ENCODE measurements around the gene PLEKHG5. TPM values are rescaled to one million over a fixed set of nuclear protein-coding genes. Genes with fewer than 3 reads are reported as not detected.

PLEKHG5 gene
- total RNA-seq, 1 donor from 2014 or later: 12.2 TPM

DNA sequence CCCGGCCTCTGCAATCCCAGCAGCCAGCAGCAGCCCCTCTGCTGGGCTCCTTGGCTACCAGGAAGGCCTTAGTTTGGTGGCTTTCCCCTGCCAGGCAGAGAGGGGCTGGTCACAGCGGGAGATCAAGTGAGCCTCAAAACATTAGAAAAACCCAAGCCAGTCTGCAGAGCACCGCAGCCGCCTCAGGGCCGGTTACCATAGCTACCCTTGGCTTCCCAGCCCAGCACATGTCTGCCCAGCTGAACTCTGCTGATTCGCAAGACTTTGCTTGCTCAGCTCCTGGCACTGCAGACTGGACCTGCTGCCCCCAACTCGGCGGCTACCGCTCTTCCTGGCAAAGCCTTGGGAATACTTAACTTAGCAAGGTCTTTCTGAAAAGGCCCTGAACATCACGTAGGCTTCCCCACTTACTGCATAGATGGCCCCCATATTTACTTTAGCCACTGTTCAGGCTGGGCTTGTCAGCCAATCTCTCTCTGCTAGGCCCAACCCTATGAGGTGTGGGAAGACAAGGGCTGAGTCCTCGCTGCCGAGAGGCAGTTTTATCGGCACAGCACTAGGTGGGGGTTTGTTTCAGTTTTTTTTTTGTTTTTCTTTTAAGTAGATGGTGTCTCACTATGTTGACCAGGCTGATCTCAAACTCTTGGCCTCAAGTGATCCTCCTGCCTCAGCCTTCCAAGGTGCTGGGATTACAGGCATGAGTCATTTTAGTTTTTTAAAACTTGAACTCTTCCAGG, 28.6 kb upstream of the PLEKHG5 start:
- DNase-seq (no peak), ATAC-seq (peak; percentile 24)
- Histone ChIP-seq H3K27me3 (no peaks in the 10 kb centered on the region), H3K36me3 (peaks cover 4% of the 10 kb centered on the region), H3K4me3 (no peak overlapping the region), H3K4me1 (no peaks in the 10 kb centered on the region), H3K9me3 (no peaks in the 10 kb centered on the region), H3K27ac (no peak overlapping the region)
- TF ChIP-seq CTCF (IDR thresholded peaks at IDR 0.05): no peak
- intact Hi-C loops (cut with DNase I): no loop called here

GRCh38 chr1:6519491-6519934, 28.0 kb upstream of the PLEKHG5 start:
- intact Hi-C loops (cut with DNase I): no loop called here
- H3K4me1 ChIP-seq: no peaks in the 10 kb centered on the region
- no peak overlapping the region for H3K27ac ChIP-seq
- H3K36me3 ChIP-seq: no peaks in the 10 kb centered on the region
- H3K4me3 ChIP-seq: no peak overlapping the region
- no peaks in the 10 kb centered on the region for H3K9me3 ChIP-seq
- TF ChIP-seq CTCF (IDR thresholded peaks at IDR 0.05): no peak
- no peak for DNase-seq
- no peak for ATAC-seq
- H3K27me3 ChIP-seq: no peaks in the 10 kb centered on the region

DNA sequence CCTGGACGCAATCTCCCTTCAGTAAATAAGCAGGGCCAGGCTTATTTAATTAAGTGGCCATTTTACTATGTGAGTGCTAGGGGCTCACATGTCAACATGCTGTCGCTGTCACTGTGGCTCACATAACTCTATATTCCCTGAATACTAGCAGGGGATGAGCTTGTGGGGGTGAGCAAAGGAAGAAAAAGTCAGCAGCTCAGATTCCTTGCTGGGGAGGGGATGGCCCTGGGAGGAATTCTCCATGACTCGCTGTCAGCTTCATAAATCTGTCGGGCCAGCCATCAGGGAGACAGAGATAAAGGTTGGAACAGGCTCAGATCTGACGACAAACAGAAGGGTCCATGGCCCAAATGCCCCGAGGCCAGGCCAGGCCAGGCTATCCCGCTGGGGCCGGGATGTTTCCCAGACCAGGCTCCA, 26.0 kb upstream of the PLEKHG5 start:
- intact Hi-C loops (cut with DNase I): no loop called here
- Histone ChIP-seq H3K4me3 (no peak overlapping the region), H3K36me3 (no peaks in the 10 kb centered on the region), H3K4me1 (no peaks in the 10 kb centered on the region), H3K9me3 (no peaks in the 10 kb centered on the region), H3K27me3 (no peaks in the 10 kb centered on the region), H3K27ac (no peak overlapping the region)
- ATAC-seq (no peak), DNase-seq (no peak)
- TF ChIP-seq CTCF (IDR thresholded peaks at IDR 0.05): no peak

- Histone ChIP-seq H3K36me3 (no peaks in the 10 kb centered on the region), H3K4me1 (no peaks in the 10 kb centered on the region), H3K9me3 (no peaks in the 10 kb centered on the region), H3K27me3 (no peaks in the 10 kb centered on the region), H3K27ac (no peak overlapping the region), H3K4me3 (no peak overlapping the region)
- TF ChIP-seq CTCF (IDR thresholded peaks at IDR 0.05): no peak
- ATAC-seq: peak; percentile 14
- DNase-seq: no peak
- intact Hi-C loops (cut with DNase I): no loop called here
Measured at GRCh38 chr1:6515771-6516170, 24.3 kb upstream of the PLEKHG5 start.

- Histone ChIP-seq H3K27ac (no peak overlapping the region), H3K36me3 (no peaks in the 10 kb centered on the region), H3K27me3 (no peaks in the 10 kb centered on the region), H3K9me3 (no peaks in the 10 kb centered on the region), H3K4me3 (no peak overlapping the region), H3K4me1 (no peaks in the 10 kb centered on the region)
- TF ChIP-seq CTCF (IDR thresholded peaks at IDR 0.05): no peak
- intact Hi-C loops (cut with DNase I): no loop called here
- ATAC-seq (no peak), DNase-seq (no peak)
Measured at GRCh38 chr1:6513320-6513801, 21.9 kb upstream of the PLEKHG5 start.
